Endothelial cell of umbilical vein (primary cell): ENCODE measurements around the gene CES1. TPM values are rescaled to one million over a fixed set of nuclear protein-coding genes. Genes with fewer than 3 reads are reported as not detected.

Source experiments
- BruUV-seq: library from RNA; stranded (reverse); fragments of 400-500 nt; replicated peaks from 2 replicates; lab custom pipeline; 2021; lab: Mats Ljungman, UMichigan
- CTCF ChIA-PET: fragments of 300-600, 350-600 bp; sonication (Branson Sonifier 250); formaldehyde crosslinking; loops from one replicate; lab custom pipeline; 2021; ENCODE audit warnings: antibody characterized with exemption, inconsistent platforms; lab: Charles Lee
- POLR2A ChIA-PET: fragments of 300-600, 350-600 bp; sonication (Branson Sonifier 250); formaldehyde crosslinking; loops from one replicate; lab custom pipeline; 2021; ENCODE audit warnings: antibody characterized with exemption, inconsistent platforms; lab: Charles Lee
- DNase-seq: peaks from one replicate; pipeline ENCODE4 v3.0.0-alpha.2; 2011; ENCODE audit warnings: low read depth, low spot score
- FAIRE-seq: peaks from 2 replicates; lab custom pipeline; 2011; peaks lifted over from hg19 to GRCh38; lab: Jason Lieb, UNC
- H2AFZ ChIP-seq: 2 replicates; pipeline ENCODE4 v1.6.0; 2012; ENCODE audit warnings: low read depth, low read length, control low read depth, inconsistent platforms
- H3K27ac ChIP-seq: 2 replicates; pipeline ENCODE4 v1.5.1; 2011; ENCODE audit warnings: low read depth, mild to moderate bottlenecking, control low read depth, low read length, moderate library complexity; ENCODE audit not compliant: insufficient read depth
- H3K27me3 ChIP-seq, 2 experiments: 2 replicates each; pipeline versions ENCODE4 v1.6.0 to v1.6.1; 2011; ENCODE audit warnings: low read length in 2 of 2, mixed read lengths in 1 of 2; ENCODE audit not compliant: control insufficient read depth in 2 of 2, insufficient read depth in 2 of 2
- H3K36me3 ChIP-seq, 2 experiments: 2 replicates in 1 of 2; 3 replicates in 1 of 2; pipeline ENCODE4 v1.5.1; 2011; ENCODE audit warnings: low read length in 2 of 2, mild to moderate bottlenecking in 1 of 2, moderate library complexity in 1 of 2; ENCODE audit not compliant: control insufficient read depth in 2 of 2, insufficient read depth in 2 of 2; ENCODE audit errors: extremely low read depth in 1 of 2
- H3K4me1 ChIP-seq: 3 replicates; pipeline ENCODE4 v1.5.1; 2011; ENCODE audit warnings: mild to moderate bottlenecking, low read length; ENCODE audit not compliant: control insufficient read depth, insufficient read depth; ENCODE audit errors: extremely low read depth
- H3K4me2 ChIP-seq: 2 replicates; pipeline ENCODE4 v1.6.1; 2011; ENCODE audit warnings: low read length, control low read depth, mixed read lengths; ENCODE audit not compliant: insufficient read depth
- H3K4me3 ChIP-seq, 3 experiments: fragments of 200-600 bp in 1 of 3; sonication (generic), shearing (Covaris generic) in 1 of 3; replicated peaks in 1 of 3; 2 replicates each; pipeline ENCODE4 v1.5.1; 2011 to 2016; ENCODE audit warnings: control low read depth in 3 of 3, low read length in 3 of 3, mild to moderate bottlenecking in 2 of 3, inconsistent platforms in 1 of 3, low read depth in 1 of 3, moderate library complexity in 1 of 3; ENCODE audit not compliant: insufficient read depth in 1 of 3
- H3K79me2 ChIP-seq: 2 replicates; pipeline ENCODE4 v1.6.0; 2012; ENCODE audit warnings: low read length, inconsistent platforms; ENCODE audit not compliant: control insufficient read depth, insufficient read depth
- H3K9ac ChIP-seq: replicated peaks from 2 replicates; pipeline ENCODE3; 2011; ENCODE audit warnings: low read length, control low read depth; ENCODE audit not compliant: insufficient read depth; ENCODE audit errors: extremely low read depth
- H3K9me1 ChIP-seq: replicated peaks from 3 replicates; pipeline ENCODE4 v1.6.0; 2011; ENCODE audit warnings: mild to moderate bottlenecking, low read length; ENCODE audit not compliant: control insufficient read depth, insufficient read depth; ENCODE audit errors: extremely low read depth
- H3K9me3 ChIP-seq: replicated peaks from 2 replicates; pipeline ENCODE4 v1.5.1; 2012; ENCODE audit warnings: low read length, inconsistent platforms; ENCODE audit not compliant: control insufficient read depth, insufficient read depth
- H4K20me1 ChIP-seq: replicated peaks from 2 replicates; pipeline ENCODE3; 2011; ENCODE audit warnings: mild to moderate bottlenecking, low read length; ENCODE audit not compliant: control insufficient read depth, insufficient read depth; ENCODE audit errors: extremely low read depth
- EZH2 ChIP-seq: IDR thresholded peaks from 2 replicates; pipeline ENCODE4 v1.6.1; 2012; ENCODE audit warnings: borderline replicate concordance, low read depth, mild to moderate bottlenecking, moderate library complexity, low read length, inconsistent platforms; ENCODE audit not compliant: severe bottlenecking
- FOS ChIP-seq: IDR thresholded peaks from 2 replicates; pipeline ENCODE4 v1.6.1; 2011; ENCODE audit warnings: mild to moderate bottlenecking, low read length, moderate library complexity, borderline replicate concordance; ENCODE audit not compliant: insufficient read depth
- GATA2 ChIP-seq: IDR thresholded peaks from 2 replicates; pipeline ENCODE4 v1.7.0; 2011; ENCODE audit warnings: low read depth, mild to moderate bottlenecking, moderate library complexity, mixed read lengths, low read length; ENCODE audit not compliant: insufficient read length, insufficient read depth
- JUN ChIP-seq: IDR thresholded peaks from 2 replicates; pipeline ENCODE4 v1.6.1; 2011; ENCODE audit warnings: borderline replicate concordance, low read depth; ENCODE audit not compliant: insufficient read length, insufficient read depth
- MYC ChIP-seq: IDR thresholded peaks from one replicate; pipeline ENCODE4 v1.6.1; 2011; ENCODE audit warnings: mild to moderate bottlenecking, low read depth, low read length
- POLR2A ChIP-seq: IDR thresholded peaks from 2 replicates; pipeline ENCODE4 v1.6.1; 2012; ENCODE audit warnings: low read depth, mild to moderate bottlenecking, control low read depth, low read length
- POLR2AphosphoS5 ChIP-seq: IDR thresholded peaks from 2 replicates; pipeline ENCODE4 v1.6.1; 2012; ENCODE audit warnings: low read depth, mild to moderate bottlenecking, control low read depth, low read length, moderate library complexity; ENCODE audit not compliant: insufficient read depth
- dilution Hi-C: fragments of 300-500 bp; cut with MboI; formaldehyde crosslinking; loops from one replicate; pipeline ENCODE4 v1.15.0; 2019; ENCODE audit warnings: low sequenced_read_pairs; ENCODE audit not compliant: extremely low pct_ligation_motif_present
- intact Hi-C: fragments of 100-400 bp; cut with micrococcal nuclease; formaldehyde crosslinking; loops from one replicate; pipeline ENCODE4 v1.10.0; 2022
- polyA plus RNA-seq, 4 experiments: library from polyadenylated mRNA; depleted of rRNA in 3 of 4; stranded (reverse) in 3 of 4; unstranded in 1 of 4; fragments of >200 nt; gene quantifications; 2 replicates each; pipeline versions ENCODE4 v1.2.1 to v1.2.3, GENCODE V29; 2011 to 2012; ENCODE audit warnings: missing spikeins in 1 of 4
- total RNA-seq: library from RNA; stranded (reverse); gene quantifications from 2 replicates; pipeline ENCODE4 v1.2.3, GENCODE V29; 2021
- TF ChIP-seq, protein P1 (sequence below), 2 donors: IDR thresholded peaks; 1 replicate in 1 of 2; 2 replicates in 1 of 2; pipeline ENCODE4 v1.5.1; 2011; ENCODE audit warnings: low read length in 2 of 2, mild to moderate bottlenecking in 2 of 2, moderate library complexity in 2 of 2, control low read depth in 1 of 2, inconsistent platforms in 1 of 2, low read depth in 1 of 2; ENCODE audit not compliant: insufficient read depth in 1 of 2; ENCODE audit errors: extremely low read depth in 1 of 2
- TF ChIP-seq, protein P2 (sequence below): IDR thresholded peaks from 2 replicates; pipeline ENCODE4 v1.6.1; 2011; ENCODE audit not compliant: insufficient read depth, insufficient read length

CES1 gene
- total and polyA plus RNA-seq, 2 donors (not counting 3 experiments of a cell fraction or from before 2014, with no cell fraction given): not detected

DNA sequence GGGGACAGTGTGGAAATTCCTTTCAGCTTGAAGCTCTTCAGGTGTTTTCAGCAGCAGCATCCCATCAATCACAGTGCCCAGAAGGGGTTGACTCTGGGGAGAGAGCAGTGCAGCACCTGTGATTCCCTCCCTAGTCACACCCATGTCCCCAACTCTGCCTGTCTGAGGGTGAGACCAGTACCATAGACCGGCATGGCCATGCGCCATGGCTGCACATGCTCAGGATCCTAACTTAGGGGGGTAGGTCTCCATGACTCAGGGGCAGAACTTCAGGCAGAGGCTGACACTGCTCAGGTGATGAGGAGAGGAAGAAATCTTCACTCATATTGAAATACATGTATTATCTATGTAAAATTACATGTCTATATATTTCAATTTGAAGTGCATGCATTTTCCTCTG lies 19.9 kb downstream of the CES1 start:
- no peak for DNase-seq
- H3K9me3 ChIP-seq: no peaks in the 10 kb centered on the region
- ChIA-PET CTCF (no interaction called here), POLR2A (no interaction called here)
- no peaks in the 10 kb centered on the region for H3K27me3 ChIP-seq
- no TSS peak for BruUV-seq
- H3K27ac ChIP-seq: no peak overlapping the region
- no peak overlapping the region for H3K4me3 ChIP-seq
- H3K4me2 ChIP-seq: no peak overlapping the region
- no peaks in the 10 kb centered on the region for H3K79me2 ChIP-seq
- no peaks in the 10 kb centered on the region for H3K4me1 ChIP-seq
- no peaks in the 10 kb centered on the region for H4K20me1 ChIP-seq
- no peaks in the 10 kb centered on the region for H3K9me1 ChIP-seq
- intact Hi-C loops: no loop called here
- H3K9ac ChIP-seq: no peak overlapping the region
- H2AFZ ChIP-seq: no peak overlapping the region
- no peaks in the 10 kb centered on the region for H3K36me3 ChIP-seq
- no peak for FAIRE-seq
- no peak for TF ChIP-seq JUN
- TF ChIP-seq POLR2A: no peak
- TF ChIP-seq POLR2AphosphoS5: no peak
- TF ChIP-seq, protein P1, sequence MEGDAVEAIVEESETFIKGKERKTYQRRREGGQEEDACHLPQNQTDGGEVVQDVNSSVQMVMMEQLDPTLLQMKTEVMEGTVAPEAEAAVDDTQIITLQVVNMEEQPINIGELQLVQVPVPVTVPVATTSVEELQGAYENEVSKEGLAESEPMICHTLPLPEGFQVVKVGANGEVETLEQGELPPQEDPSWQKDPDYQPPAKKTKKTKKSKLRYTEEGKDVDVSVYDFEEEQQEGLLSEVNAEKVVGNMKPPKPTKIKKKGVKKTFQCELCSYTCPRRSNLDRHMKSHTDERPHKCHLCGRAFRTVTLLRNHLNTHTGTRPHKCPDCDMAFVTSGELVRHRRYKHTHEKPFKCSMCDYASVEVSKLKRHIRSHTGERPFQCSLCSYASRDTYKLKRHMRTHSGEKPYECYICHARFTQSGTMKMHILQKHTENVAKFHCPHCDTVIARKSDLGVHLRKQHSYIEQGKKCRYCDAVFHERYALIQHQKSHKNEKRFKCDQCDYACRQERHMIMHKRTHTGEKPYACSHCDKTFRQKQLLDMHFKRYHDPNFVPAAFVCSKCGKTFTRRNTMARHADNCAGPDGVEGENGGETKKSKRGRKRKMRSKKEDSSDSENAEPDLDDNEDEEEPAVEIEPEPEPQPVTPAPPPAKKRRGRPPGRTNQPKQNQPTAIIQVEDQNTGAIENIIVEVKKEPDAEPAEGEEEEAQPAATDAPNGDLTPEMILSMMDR (IDR thresholded peaks at IDR 0.05; ENCODE audit: extremely low read depth in 1 of 2, insufficient read depth in 1 of 2, low read depth in 1 of 2, low read length in 2 of 2): no peak
- TF ChIP-seq, protein P2, sequence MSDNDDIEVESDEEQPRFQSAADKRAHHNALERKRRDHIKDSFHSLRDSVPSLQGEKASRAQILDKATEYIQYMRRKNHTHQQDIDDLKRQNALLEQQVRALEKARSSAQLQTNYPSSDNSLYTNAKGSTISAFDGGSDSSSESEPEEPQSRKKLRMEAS: no peak
- no peak for TF ChIP-seq FOS
- dilution Hi-C loops: no loop called here

DNA sequence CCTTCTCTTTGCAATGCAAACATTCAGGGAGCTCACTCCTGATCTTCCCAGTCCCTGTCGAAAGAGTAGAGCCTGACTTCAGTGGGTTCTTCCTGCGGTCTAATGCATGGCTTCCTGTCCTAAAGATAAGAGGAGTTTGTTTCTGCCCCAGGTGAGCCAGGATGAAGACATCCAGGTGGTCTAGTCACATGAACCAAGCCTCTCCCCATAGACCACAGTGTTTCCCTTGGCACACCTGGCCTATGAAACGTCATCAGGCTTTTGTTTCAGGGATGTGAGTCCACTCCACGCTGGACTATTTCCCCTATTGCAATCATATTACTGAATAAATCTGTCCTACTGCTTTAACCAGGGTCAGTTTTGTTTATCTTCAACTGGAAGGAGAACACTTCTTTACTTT lies 21.1 kb downstream of the CES1 start:
- DNase-seq (no peak), FAIRE-seq (no peak)
- TF ChIP-seq FOS (no peak), EZH2 (no peak), POLR2AphosphoS5 (no peak), POLR2A (no peak), MYC (no peak), JUN (no peak), GATA2 (no peak)
- TF ChIP-seq, protein P1 (IDR thresholded peaks at IDR 0.05; ENCODE audit: extremely low read depth in 1 of 2, insufficient read depth in 1 of 2, low read depth in 1 of 2, low read length in 2 of 2): no peak
- TF ChIP-seq, protein P2: no peak
- no peaks in the 10 kb centered on the region for H3K9me1 ChIP-seq
- no peak overlapping the region for H3K4me3 ChIP-seq
- POLR2A ChIA-PET: no interaction called here
- no peaks in the 10 kb centered on the region for H3K9me3 ChIP-seq
- H3K9ac ChIP-seq: no peak overlapping the region
- H3K36me3 ChIP-seq: no peaks in the 10 kb centered on the region
- H4K20me1 ChIP-seq: no peaks in the 10 kb centered on the region
- BruUV-seq: no TSS peak
- no peaks in the 10 kb centered on the region for H3K27me3 ChIP-seq
- dilution Hi-C loops: no loop called here
- CTCF ChIA-PET: no interaction called here
- intact Hi-C loops: no loop called here
- no peaks in the 10 kb centered on the region for H3K79me2 ChIP-seq
- no peak overlapping the region for H2AFZ ChIP-seq
- no peak overlapping the region for H3K4me2 ChIP-seq
- no peak overlapping the region for H3K27ac ChIP-seq
- H3K4me1 ChIP-seq: no peaks in the 10 kb centered on the region
